ENCODE results near the gene GINS1. TPM values are rescaled to one million over a fixed set of nuclear protein-coding genes. Genes with fewer than 3 reads are reported as not detected.

GINS1 gene
- 1 to 10 TPM in 2 of 4 donors, under 1 TPM in 1, not detected in 1; 0.31 to 1.2 (median 1.2) TPM for total RNA-seq

DNA sequence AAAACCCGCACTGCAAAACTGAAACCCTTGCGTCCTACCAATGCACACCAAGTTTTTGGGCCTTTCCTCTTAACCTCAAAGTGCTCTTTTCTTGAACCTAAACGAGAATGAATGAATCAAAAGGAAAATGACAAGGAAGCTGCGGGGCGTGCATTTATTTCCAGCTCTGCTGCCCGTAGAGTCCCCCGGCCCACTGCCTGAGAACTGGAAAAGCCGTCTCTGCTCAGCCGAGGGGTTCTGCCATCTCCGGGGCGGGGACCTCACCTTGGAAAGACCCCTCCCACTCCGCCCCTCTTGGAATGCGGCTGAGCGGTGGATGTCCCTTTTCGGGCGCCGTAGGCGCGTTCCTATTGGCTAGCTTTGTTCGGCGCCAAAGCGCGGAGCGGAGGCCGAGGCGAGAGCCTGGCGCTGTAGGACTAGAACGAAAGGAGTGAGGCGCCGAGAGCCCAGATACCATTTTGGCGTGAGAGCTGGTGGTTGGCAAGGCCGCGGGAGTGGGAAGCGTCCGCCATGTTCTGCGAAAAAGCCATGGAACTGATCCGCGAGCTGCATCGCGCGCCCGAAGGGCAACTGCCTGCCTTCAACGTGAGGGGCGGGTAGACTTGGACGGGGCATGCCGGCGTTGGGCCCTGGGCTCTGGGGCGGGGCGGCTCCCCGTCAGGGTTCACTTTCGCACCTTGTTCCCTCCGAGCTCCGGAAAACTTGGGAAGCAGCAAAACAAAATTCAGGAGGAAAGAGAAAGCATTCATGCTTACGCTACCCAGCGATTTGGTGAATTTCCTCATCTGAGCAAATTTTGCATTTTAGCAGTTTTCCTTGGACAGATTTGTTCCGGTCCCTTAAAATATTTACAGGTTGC is at the start of gene GINS1:
GINS1 (plus strand) TSS at position 363 of the 859 bp plus-strand sequence; CDS start at position 511, 148 bp downstream.
- WGBS, 2 donors (ENCODE audit: low coverage in 1 of 2): 2 to 7% methylated on average over 9 to 20 of the region's 56 CpGs
- H3K4me1 ChIP-seq: peaks cover 0 to 10% (median 0%) of the 10 kb centered on the region in 3 donors
- ATAC-seq: peak; percentile 84
- H3K4me3 ChIP-seq: peak within 1 kb of the TSS; percentile 64 to 81
- TF ChIP-seq POLR2AphosphoS5 (IDR thresholded peaks at IDR 0.05) (peak; percentile 59), EP300 (IDR thresholded peaks at IDR 0.05) (no peak), POLR2A (IDR thresholded peaks at IDR 0.05) (no peak)
- TF ChIP-seq, protein P1, sequence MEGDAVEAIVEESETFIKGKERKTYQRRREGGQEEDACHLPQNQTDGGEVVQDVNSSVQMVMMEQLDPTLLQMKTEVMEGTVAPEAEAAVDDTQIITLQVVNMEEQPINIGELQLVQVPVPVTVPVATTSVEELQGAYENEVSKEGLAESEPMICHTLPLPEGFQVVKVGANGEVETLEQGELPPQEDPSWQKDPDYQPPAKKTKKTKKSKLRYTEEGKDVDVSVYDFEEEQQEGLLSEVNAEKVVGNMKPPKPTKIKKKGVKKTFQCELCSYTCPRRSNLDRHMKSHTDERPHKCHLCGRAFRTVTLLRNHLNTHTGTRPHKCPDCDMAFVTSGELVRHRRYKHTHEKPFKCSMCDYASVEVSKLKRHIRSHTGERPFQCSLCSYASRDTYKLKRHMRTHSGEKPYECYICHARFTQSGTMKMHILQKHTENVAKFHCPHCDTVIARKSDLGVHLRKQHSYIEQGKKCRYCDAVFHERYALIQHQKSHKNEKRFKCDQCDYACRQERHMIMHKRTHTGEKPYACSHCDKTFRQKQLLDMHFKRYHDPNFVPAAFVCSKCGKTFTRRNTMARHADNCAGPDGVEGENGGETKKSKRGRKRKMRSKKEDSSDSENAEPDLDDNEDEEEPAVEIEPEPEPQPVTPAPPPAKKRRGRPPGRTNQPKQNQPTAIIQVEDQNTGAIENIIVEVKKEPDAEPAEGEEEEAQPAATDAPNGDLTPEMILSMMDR (IDR thresholded peaks at IDR 0.05): peak in 1 of 4 experiments; percentile 14
- H3K27me3 ChIP-seq: no peaks in the 10 kb centered on the region
- H3K9me3 ChIP-seq: peaks cover 0 to 14% (median 0%) of the 10 kb centered on the region in 3 donors
- H3K36me3 ChIP-seq: no peaks in the 10 kb centered on the region
- peak within 1 kb of the TSS in 3 of 4 donors; percentile 51 to 72 (median 53) for H3K27ac ChIP-seq

DNA sequence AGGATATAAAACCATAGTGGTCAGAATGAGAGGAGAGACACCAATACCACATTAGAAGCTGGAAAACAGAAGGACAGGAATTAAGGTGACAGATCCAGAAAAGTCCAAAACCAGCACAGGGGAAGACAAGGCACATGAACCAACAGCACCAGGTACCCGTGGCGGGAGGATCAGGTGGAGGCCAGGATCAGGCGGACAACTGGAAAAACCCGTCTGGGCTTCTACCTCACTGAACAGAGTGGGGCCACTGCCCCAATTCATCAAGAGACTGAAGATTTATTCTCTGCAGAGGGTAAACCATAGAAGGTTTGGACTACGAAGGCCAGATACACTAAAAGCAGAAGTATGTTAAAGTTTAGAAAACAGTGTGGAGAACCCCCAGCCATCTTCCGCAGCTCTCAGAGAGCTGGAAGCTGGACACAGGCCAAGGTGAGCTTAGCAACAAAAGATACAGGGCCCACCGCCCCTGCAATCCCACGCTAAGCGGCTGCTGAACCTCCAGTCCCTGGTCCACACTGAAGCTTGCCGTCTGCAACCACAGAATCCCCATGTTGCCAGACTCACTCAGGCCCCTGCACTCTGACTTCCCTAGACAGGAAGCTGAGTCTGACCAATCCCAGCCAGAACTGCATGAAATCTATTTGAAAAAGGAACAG is 46.7 kb upstream of the GINS1 start:
- no peak for TF ChIP-seq POLR2AphosphoS5 (IDR thresholded peaks at IDR 0.05)
- Histone ChIP-seq H3K27ac (no peak overlapping the region), H3K4me1 (peaks cover 0 to 2% (median 0%) of the 10 kb centered on the region in 3 donors), H3K4me3 (no peak overlapping the region), H3K27me3 (no peaks in the 10 kb centered on the region), H3K9me3 (no peaks in the 10 kb centered on the region), H3K36me3 (no peaks in the 10 kb centered on the region)
- no peak for ATAC-seq
- WGBS, 2 donors (ENCODE audit: low coverage in 1 of 2): 61 to 67% methylated on average over 8 to 10 of the region's 10 CpGs

DNA sequence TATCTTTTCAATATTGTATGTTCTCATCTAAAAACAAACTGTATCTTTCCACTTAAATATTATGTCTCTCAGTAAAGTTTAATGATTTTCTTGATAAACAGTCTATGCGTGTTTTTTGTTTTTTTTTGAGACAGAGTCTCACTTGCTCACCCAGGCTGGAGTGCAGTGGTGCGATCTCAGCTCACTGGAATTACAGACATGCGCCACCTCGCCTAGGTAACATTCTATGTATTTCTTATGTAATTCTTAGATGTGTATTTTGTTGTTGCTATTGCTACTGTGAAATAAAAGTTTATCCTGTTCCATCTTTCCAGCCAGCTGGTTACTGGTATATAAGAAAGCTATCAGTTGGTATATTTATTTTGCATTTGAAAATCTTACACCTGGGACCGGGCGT is 46.2 kb upstream of the GINS1 start:
- Histone ChIP-seq H3K27ac (no peak overlapping the region), H3K4me3 (no peak overlapping the region), H3K4me1 (no peaks in the 10 kb centered on the region), H3K36me3 (no peaks in the 10 kb centered on the region), H3K27me3 (no peaks in the 10 kb centered on the region), H3K9me3 (no peaks in the 10 kb centered on the region)
- WGBS, 2 donors (ENCODE audit: low coverage in 1 of 2): 81 to 89% methylated on average over 4 of the region's 6 CpGs
- TF ChIP-seq POLR2AphosphoS5 (IDR thresholded peaks at IDR 0.05) (no peak), EP300 (IDR thresholded peaks at IDR 0.05) (no peak), POLR2A (IDR thresholded peaks at IDR 0.05) (no peak)
- TF ChIP-seq, protein P1 (IDR thresholded peaks at IDR 0.05): no peak
- no peak for ATAC-seq

DNA sequence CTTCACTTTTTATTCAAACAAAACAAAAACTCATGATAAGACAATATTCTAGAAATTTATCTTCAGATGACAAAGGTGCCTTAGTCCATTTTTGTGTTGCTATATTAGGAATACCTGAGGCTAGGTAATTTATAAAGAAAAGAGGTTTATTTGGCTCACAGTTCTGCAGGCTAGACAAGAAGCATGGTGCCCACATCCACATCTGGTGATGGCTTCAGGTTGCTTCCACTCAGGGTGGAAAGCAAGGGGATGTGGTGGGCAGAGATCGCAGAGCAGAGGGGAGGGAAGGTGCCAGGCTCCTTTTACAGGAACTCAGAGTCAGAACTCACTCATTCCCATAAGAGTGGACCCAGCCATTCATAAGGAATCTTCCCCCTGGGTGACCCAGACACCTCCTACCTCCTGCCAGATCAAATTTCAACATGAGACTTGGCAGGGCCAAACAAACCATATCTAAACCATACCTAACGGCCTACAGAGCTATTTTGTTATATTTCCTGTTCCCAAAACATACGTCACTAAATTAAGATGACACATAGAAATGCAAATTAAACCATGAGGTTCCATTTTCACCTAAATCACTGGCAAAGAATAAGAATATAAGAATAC is 43.2 kb upstream of the GINS1 start:
- TF ChIP-seq, protein P1 (IDR thresholded peaks at IDR 0.05): no peak
- TF ChIP-seq EP300 (IDR thresholded peaks at IDR 0.05): no peak
- H3K27me3 ChIP-seq: no peaks in the 10 kb centered on the region
- no peak overlapping the region for H3K27ac ChIP-seq
- H3K4me1 ChIP-seq: no peaks in the 10 kb centered on the region
- no peaks in the 10 kb centered on the region for H3K9me3 ChIP-seq
- H3K36me3 ChIP-seq: no peaks in the 10 kb centered on the region
- WGBS, 2 donors (ENCODE audit: low coverage in 1 of 2): 85 to 92% methylated on average over 3 of the region's 3 CpGs
- ATAC-seq: no peak
- H3K4me3 ChIP-seq: no peak overlapping the region

DNA sequence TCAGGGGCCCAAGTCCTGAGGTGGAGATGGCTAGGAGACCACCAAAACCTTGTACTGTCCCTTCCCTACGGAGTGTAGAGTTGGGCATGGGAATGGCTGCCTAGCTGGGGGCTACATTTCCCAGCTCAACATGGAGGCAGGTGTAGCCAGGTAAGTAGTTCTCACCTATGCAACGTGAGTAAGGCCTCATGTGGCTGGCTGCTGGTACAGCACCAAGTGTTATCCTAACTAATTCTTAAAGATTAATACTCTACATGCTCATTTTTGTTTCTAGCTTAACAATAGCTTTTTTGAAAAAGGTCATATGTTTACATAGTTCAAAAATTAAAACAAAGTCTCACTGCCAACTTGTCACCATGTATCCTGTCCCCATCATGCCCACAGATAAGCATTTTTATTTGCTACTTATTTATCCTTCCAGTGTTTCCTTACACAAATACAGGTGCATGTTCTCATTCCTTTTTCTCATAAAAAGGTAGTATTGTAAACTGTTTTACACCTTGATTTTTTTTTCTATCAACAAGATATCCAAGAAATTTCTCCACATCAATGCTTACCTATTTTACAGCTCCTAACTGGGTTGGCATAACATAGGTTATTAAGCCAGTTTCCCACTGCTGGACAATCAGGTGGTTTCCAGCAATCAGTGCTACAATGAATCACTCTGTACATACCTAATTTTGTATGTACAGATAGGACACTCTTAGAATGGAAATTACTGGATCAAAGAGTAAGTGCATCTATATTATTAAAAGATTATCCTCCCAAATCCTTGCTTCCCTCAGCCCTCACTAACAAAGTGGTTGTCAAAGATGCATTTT is 42.4 kb upstream of the GINS1 start:
- Histone ChIP-seq H3K4me3 (no peak overlapping the region), H3K27me3 (no peaks in the 10 kb centered on the region), H3K9me3 (no peaks in the 10 kb centered on the region), H3K27ac (no peak overlapping the region), H3K36me3 (no peaks in the 10 kb centered on the region), H3K4me1 (no peaks in the 10 kb centered on the region)
- no peak for TF ChIP-seq POLR2A (IDR thresholded peaks at IDR 0.05)
- no peak for ATAC-seq
- 80 to 87% methylated on average over 2 of the region's 2 CpGs for WGBS, 2 donors (ENCODE audit: low coverage in 1 of 2)
